ENCODE data around the gene SLC35A3.
"Not testable (repeated sequence)": the region's sequence is repeated elsewhere in the genome, so short reads cannot be mapped to it uniquely, and the experiment has no call there.

The SLC35A3 gene

GRCh38 chr1:99969260-99969728, 502 bp upstream of the SLC35A3 start:
- H3K9me3 ChIP-seq (ENCODE audit: control insufficient read depth, low read length) = no peaks in the 10 kb centered on the region
- H3K27ac ChIP-seq = peak overlapping the region; percentile 85
- H3K4me3 ChIP-seq (ENCODE audit: low read depth, low read length) = peak overlapping the region; percentile 79
- peaks cover 5% of the 10 kb centered on the region for H3K4me1 ChIP-seq
- H3K4me2 ChIP-seq (ENCODE audit: low read length) = peak overlapping the region; percentile 92
- peak overlapping the region; percentile 43 for H3K9ac ChIP-seq
- peaks cover 8% of the 10 kb centered on the region for H3K79me2 ChIP-seq
- H3K36me3 ChIP-seq (ENCODE audit: control insufficient read depth, insufficient read depth, low read length) = no peaks in the 10 kb centered on the region
- H2AFZ ChIP-seq = peak overlapping the region; percentile 94
- H3K27me3 ChIP-seq (ENCODE audit: control insufficient read depth, insufficient read depth, low read length) = no peaks in the 10 kb centered on the region
- TF ChIP-seq CTCF (IDR thresholded peaks at IDR 0.05) = no peak

GRCh38 chr1:99970713-99971255, 988 bp downstream of the SLC35A3 start:
- H2AFZ ChIP-seq = peak overlapping the region; percentile 94
- no peaks in the 10 kb centered on the region for H3K9me3 ChIP-seq (ENCODE audit: control insufficient read depth, low read length)
- H3K4me1 ChIP-seq = peaks cover 5% of the 10 kb centered on the region
- H3K27me3 ChIP-seq (ENCODE audit: control insufficient read depth, insufficient read depth, low read length) = no peaks in the 10 kb centered on the region
- peak overlapping the region; percentile 79 for H3K4me3 ChIP-seq (ENCODE audit: low read depth, low read length)
- H3K9ac ChIP-seq = no peak overlapping the region
- no peaks in the 10 kb centered on the region for H3K36me3 ChIP-seq (ENCODE audit: control insufficient read depth, insufficient read depth, low read length)
- peak overlapping the region; percentile 92 for H3K4me2 ChIP-seq (ENCODE audit: low read length)
- no peak for TF ChIP-seq CTCF (IDR thresholded peaks at IDR 0.05)
- peak overlapping the region; percentile 85 for H3K27ac ChIP-seq
- peaks cover 10% of the 10 kb centered on the region for H3K79me2 ChIP-seq

GRCh38 chr1:99972066-99972465, 2.3 kb downstream of the SLC35A3 start:
- not testable (repeated sequence) for H3K9me3 ChIP-seq (ENCODE audit: control insufficient read depth, low read length); H3K9ac ChIP-seq; H3K36me3 ChIP-seq (ENCODE audit: control insufficient read depth, insufficient read depth, low read length); H3K4me3 ChIP-seq (ENCODE audit: low read depth, low read length); H3K27ac ChIP-seq; H3K79me2 ChIP-seq; H3K4me1 ChIP-seq; H3K4me2 ChIP-seq (ENCODE audit: low read length); H2AFZ ChIP-seq; H3K27me3 ChIP-seq (ENCODE audit: control insufficient read depth, insufficient read depth, low read length)

- H3K79me2 ChIP-seq = peaks cover 10% of the 10 kb centered on the region
- H3K4me3 ChIP-seq (ENCODE audit: low read depth, low read length) = no peak overlapping the region
- H2AFZ ChIP-seq = no peak overlapping the region
- peaks cover 2% of the 10 kb centered on the region for H3K4me1 ChIP-seq
- TF ChIP-seq CTCF (IDR thresholded peaks at IDR 0.05) = no peak
- H3K27ac ChIP-seq = no peak overlapping the region
- no peak overlapping the region for H3K9ac ChIP-seq
- H3K4me2 ChIP-seq (ENCODE audit: low read length) = no peak overlapping the region
- H3K27me3 ChIP-seq (ENCODE audit: control insufficient read depth, insufficient read depth, low read length) = no peaks in the 10 kb centered on the region
- no peaks in the 10 kb centered on the region for H3K36me3 ChIP-seq (ENCODE audit: control insufficient read depth, insufficient read depth, low read length)
- no peaks in the 10 kb centered on the region for H3K9me3 ChIP-seq (ENCODE audit: control insufficient read depth, low read length)
These were observed 5.7 kb downstream of the SLC35A3 start for GRCh38 chr1:99975529-99975928.

- H3K36me3 ChIP-seq (ENCODE audit: control insufficient read depth, insufficient read depth, low read length); H3K27me3 ChIP-seq (ENCODE audit: control insufficient read depth, insufficient read depth, low read length); H3K27ac ChIP-seq; H3K4me3 ChIP-seq (ENCODE audit: low read depth, low read length); H3K9me3 ChIP-seq (ENCODE audit: control insufficient read depth, low read length); H3K79me2 ChIP-seq; H3K9ac ChIP-seq; H2AFZ ChIP-seq; H3K4me1 ChIP-seq; H3K4me2 ChIP-seq (ENCODE audit: low read length): not testable (repeated sequence)
These were observed 7.5 kb downstream of the SLC35A3 start for GRCh38 chr1:99977326-99977725.

GRCh38 chr1:99978218-99978617, 8.4 kb downstream of the SLC35A3 start:
- Histone ChIP-seq H3K27me3 (ENCODE audit: control insufficient read depth, insufficient read depth, low read length) (no peaks in the 10 kb centered on the region), H3K9ac (no peak overlapping the region), H3K27ac (no peak overlapping the region), H2AFZ (no peak overlapping the region), H3K4me1 (no peaks in the 10 kb centered on the region), H3K4me2 (ENCODE audit: low read length) (no peak overlapping the region), H3K4me3 (ENCODE audit: low read depth, low read length) (no peak overlapping the region), H3K9me3 (ENCODE audit: control insufficient read depth, low read length) (no peaks in the 10 kb centered on the region), H3K36me3 (ENCODE audit: control insufficient read depth, insufficient read depth, low read length) (no peaks in the 10 kb centered on the region), H3K79me2 (peaks cover 2% of the 10 kb centered on the region)
- TF ChIP-seq CTCF (IDR thresholded peaks at IDR 0.05) = no peak

Measured in parathyroid adenoma (tissue), 2 donors.